ENCODE measurements around the gene GABRB2.

GABRB2 gene

DNA sequence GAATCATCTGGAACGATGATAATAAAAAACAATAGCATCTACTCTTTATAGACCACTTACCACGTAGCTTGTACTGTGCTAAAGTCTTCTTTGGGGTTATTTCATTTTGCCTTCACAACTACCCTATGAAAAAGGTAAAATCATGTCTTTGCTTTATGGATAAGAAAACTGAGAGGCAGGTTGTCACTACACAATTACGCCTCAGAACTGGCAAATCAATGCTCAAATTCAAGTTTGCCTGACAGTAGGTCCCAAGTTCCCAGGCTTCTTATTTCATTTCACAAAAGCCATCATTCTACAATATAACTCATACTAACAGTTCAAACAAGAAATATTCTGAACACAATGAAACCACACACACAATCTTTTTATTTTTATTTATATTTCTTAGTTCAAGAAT lies 258.5 kb downstream of the GABRB2 start:
- H3K9ac ChIP-seq (ENCODE audit: low read length in 5 of 5), result no peak overlapping the region
- H3K4me3 ChIP-seq (ENCODE audit: low read depth in 1 of 5, low read length in 5 of 5), result no peak overlapping the region
- no peaks in the 10 kb centered on the region for H3K27me3 ChIP-seq (ENCODE audit: control insufficient read depth in 5 of 5, insufficient read depth in 4 of 5, low read length in 5 of 5)

DNA sequence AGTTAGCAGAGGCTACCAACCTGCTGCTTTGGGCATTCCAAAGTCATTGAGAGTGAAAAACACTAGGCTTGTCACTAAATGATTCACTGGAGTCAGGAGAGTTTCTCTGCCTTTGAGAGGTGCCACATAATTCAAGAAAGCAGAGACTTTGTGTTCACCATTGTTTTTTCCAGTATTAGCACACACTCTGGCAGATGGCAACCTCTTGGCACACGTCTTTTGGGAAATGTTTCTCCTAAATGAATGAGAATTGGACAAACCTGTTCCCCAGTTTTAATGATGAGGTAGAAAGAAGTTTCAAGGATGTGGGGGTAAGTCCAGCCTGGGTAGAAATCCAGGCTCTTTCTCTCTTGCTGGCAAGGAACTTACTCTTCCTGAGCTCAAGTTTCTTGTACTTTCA lies 259.1 kb downstream of the GABRB2 start:
- no peak overlapping the region for H3K4me3 ChIP-seq (ENCODE audit: low read depth in 1 of 5, low read length in 5 of 5)
- no peaks in the 10 kb centered on the region for H3K27me3 ChIP-seq (ENCODE audit: control insufficient read depth in 5 of 5, insufficient read depth in 4 of 5, low read length in 5 of 5)
- no peak overlapping the region for H3K9ac ChIP-seq (ENCODE audit: low read length in 5 of 5)

More for the DNA sequence above, 258.5 kb downstream of the GABRB2 start:
- Histone ChIP-seq H3K36me3 (ENCODE audit: control insufficient read depth in 5 of 5, insufficient read depth in 5 of 5, low read length in 5 of 5) (no peaks in the 10 kb centered on the region), H3K9me3 (ENCODE audit: control insufficient read depth in 5 of 5, low read length in 5 of 5) (no peaks in the 10 kb centered on the region), H3K4me1 (ENCODE audit: control insufficient read depth in 5 of 5, insufficient read depth in 5 of 5, low read length in 5 of 5) (no peaks in the 10 kb centered on the region), H3K27ac (ENCODE audit: low read depth, low read length) (no peak overlapping the region)

GRCh38 chr5:161286066-161286655 lies 260.4 kb downstream of the GABRB2 start:
- H3K4me3 ChIP-seq (ENCODE audit: low read depth in 1 of 5, low read length in 5 of 5), result no peak overlapping the region
- H3K9ac ChIP-seq (ENCODE audit: low read length in 5 of 5), result no peak overlapping the region
- no peak overlapping the region for H3K27ac ChIP-seq (ENCODE audit: low read depth, low read length)
- no peaks in the 10 kb centered on the region for H3K4me1 ChIP-seq (ENCODE audit: control insufficient read depth in 5 of 5, insufficient read depth in 5 of 5, low read length in 5 of 5)
- H3K27me3 ChIP-seq (ENCODE audit: control insufficient read depth in 5 of 5, insufficient read depth in 4 of 5, low read length in 5 of 5), result no peaks in the 10 kb centered on the region
- H3K9me3 ChIP-seq (ENCODE audit: control insufficient read depth in 5 of 5, low read length in 5 of 5), result no peaks in the 10 kb centered on the region
- no peaks in the 10 kb centered on the region for H3K36me3 ChIP-seq (ENCODE audit: control insufficient read depth in 5 of 5, insufficient read depth in 5 of 5, low read length in 5 of 5)

More for the DNA sequence above, 259.1 kb downstream of the GABRB2 start:
- Histone ChIP-seq H3K27ac (ENCODE audit: low read depth, low read length) (no peak overlapping the region), H3K36me3 (ENCODE audit: control insufficient read depth in 5 of 5, insufficient read depth in 5 of 5, low read length in 5 of 5) (no peaks in the 10 kb centered on the region), H3K4me1 (ENCODE audit: control insufficient read depth in 5 of 5, insufficient read depth in 5 of 5, low read length in 5 of 5) (no peaks in the 10 kb centered on the region), H3K9me3 (ENCODE audit: control insufficient read depth in 5 of 5, low read length in 5 of 5) (no peaks in the 10 kb centered on the region)

DNA sequence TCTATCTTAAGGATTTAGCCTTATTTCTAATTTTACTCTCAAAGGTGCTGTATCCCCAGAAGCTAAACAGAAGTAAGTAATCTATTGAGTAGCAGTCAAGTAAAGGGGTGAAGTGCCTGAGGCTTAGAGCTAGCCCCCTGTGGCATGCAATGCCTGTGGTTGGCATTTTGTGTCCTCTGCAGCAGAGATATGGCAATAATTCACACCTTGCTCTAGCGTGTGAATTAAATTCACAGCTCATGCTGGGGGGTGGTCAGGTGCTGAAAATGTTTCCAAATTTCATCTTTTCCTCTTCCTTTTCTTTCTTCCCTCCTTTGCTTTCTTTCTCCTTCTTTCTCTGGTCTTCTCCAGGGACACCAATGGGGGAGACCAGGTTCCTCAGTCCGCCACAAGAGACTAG lies 262.1 kb downstream of the GABRB2 start:
- Histone ChIP-seq H3K9me3 (ENCODE audit: control insufficient read depth in 5 of 5, low read length in 5 of 5) (no peaks in the 10 kb centered on the region), H3K4me1 (ENCODE audit: control insufficient read depth in 5 of 5, insufficient read depth in 5 of 5, low read length in 5 of 5) (no peaks in the 10 kb centered on the region), H3K27me3 (ENCODE audit: control insufficient read depth in 5 of 5, insufficient read depth in 4 of 5, low read length in 5 of 5) (no peaks in the 10 kb centered on the region), H3K36me3 (ENCODE audit: control insufficient read depth in 5 of 5, insufficient read depth in 5 of 5, low read length in 5 of 5) (no peaks in the 10 kb centered on the region), H3K4me3 (ENCODE audit: low read depth in 1 of 5, low read length in 5 of 5) (no peak overlapping the region), H3K27ac (ENCODE audit: low read depth, low read length) (no peak overlapping the region), H3K9ac (ENCODE audit: low read length in 5 of 5) (no peak overlapping the region)

GRCh38 chr5:161283296-161283695 lies 263.2 kb downstream of the GABRB2 start:
- H3K4me1 ChIP-seq (ENCODE audit: control insufficient read depth in 5 of 5, insufficient read depth in 5 of 5, low read length in 5 of 5), result no peaks in the 10 kb centered on the region
- H3K4me3 ChIP-seq (ENCODE audit: low read depth in 1 of 5, low read length in 5 of 5), result no peak overlapping the region
- no peak overlapping the region for H3K27ac ChIP-seq (ENCODE audit: low read depth, low read length)
- no peaks in the 10 kb centered on the region for H3K27me3 ChIP-seq (ENCODE audit: control insufficient read depth in 5 of 5, insufficient read depth in 4 of 5, low read length in 5 of 5)
- no peak overlapping the region for H3K9ac ChIP-seq (ENCODE audit: low read length in 5 of 5)
- no peaks in the 10 kb centered on the region for H3K9me3 ChIP-seq (ENCODE audit: control insufficient read depth in 5 of 5, low read length in 5 of 5)
- no peaks in the 10 kb centered on the region for H3K36me3 ChIP-seq (ENCODE audit: control insufficient read depth in 5 of 5, insufficient read depth in 5 of 5, low read length in 5 of 5)

DNA sequence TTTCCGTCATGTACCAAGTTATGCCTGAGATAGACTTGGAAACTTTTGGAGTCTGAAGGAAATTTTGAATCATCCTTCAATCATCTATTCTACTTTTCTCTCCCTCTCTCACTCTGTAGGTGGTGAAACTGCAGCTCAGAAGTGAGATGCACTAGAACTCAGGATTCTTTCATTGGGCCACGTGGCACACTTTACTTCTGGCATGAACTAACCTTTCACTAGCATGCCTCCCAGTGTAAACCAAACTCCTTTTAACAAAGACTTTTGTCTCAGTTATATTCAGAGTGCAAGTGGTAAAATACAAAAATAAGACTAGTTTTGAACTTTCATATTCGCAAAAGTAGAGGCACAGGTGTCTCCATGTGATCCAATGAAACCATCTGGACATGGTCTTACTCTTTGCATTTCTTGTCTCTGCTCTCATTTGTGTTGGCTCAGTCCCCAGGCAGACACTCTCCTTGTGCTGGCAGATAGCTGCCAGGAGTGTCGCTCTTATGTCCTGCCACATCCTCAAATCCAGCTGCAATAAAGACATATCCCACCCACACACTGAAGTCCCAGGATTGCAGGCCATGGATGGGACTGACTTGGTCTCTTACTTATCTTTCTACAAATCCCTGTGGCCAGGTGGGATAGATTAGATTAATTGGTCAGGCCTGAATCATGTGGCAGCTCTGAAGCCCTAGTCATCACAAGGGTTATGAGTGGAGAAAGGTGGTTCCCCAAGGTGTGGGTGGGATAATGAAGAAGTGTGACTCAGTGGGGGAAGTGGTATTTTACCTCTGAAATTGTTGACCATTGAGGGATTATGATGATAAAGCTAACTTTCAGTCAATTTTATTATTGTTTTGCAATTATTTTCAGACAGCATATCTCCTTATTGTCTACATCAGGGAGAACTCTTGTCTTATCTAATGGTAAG lies 267.5 kb downstream of the GABRB2 start:
- Histone ChIP-seq H3K9ac (ENCODE audit: low read length in 5 of 5) (no peak overlapping the region), H3K4me1 (ENCODE audit: control insufficient read depth in 5 of 5, insufficient read depth in 5 of 5, low read length in 5 of 5) (no peaks in the 10 kb centered on the region), H3K36me3 (ENCODE audit: control insufficient read depth in 5 of 5, insufficient read depth in 5 of 5, low read length in 5 of 5) (no peaks in the 10 kb centered on the region), H3K9me3 (ENCODE audit: control insufficient read depth in 5 of 5, low read length in 5 of 5) (no peaks in the 10 kb centered on the region), H3K27ac (ENCODE audit: low read depth, low read length) (no peak overlapping the region), H3K4me3 (ENCODE audit: low read depth in 1 of 5, low read length in 5 of 5) (no peak overlapping the region), H3K27me3 (ENCODE audit: control insufficient read depth in 5 of 5, insufficient read depth in 4 of 5, low read length in 5 of 5) (no peaks in the 10 kb centered on the region)

DNA sequence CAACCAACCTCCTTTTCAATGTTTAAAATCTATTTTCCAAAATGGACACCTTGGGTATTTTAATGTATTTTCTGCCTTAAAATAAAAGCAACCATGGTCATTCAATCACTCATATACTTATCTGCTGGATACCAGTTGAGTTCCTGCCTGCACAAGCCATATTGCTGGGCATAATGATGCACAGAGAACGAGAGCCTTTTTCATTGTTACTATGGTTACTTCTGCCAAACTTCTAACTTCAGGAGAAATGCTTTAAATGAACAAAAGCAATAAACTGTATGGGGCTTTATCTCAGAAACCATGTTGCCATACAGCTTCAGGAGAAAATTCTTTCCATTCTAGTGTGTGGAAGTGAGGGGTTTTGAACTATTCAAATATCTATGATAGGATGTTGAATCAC lies 269.5 kb downstream of the GABRB2 start:
- H3K36me3 ChIP-seq (ENCODE audit: control insufficient read depth in 5 of 5, insufficient read depth in 5 of 5, low read length in 5 of 5), result no peaks in the 10 kb centered on the region
- no peaks in the 10 kb centered on the region for H3K27me3 ChIP-seq (ENCODE audit: control insufficient read depth in 5 of 5, insufficient read depth in 4 of 5, low read length in 5 of 5)
- H3K4me3 ChIP-seq (ENCODE audit: low read depth in 1 of 5, low read length in 5 of 5), result no peak overlapping the region
- H3K4me1 ChIP-seq (ENCODE audit: control insufficient read depth in 5 of 5, insufficient read depth in 5 of 5, low read length in 5 of 5), result no peaks in the 10 kb centered on the region
- H3K9me3 ChIP-seq (ENCODE audit: control insufficient read depth in 5 of 5, low read length in 5 of 5), result no peaks in the 10 kb centered on the region
- H3K9ac ChIP-seq (ENCODE audit: low read length in 5 of 5), result no peak overlapping the region
- H3K27ac ChIP-seq (ENCODE audit: low read depth, low read length), result no peak overlapping the region

DNA sequence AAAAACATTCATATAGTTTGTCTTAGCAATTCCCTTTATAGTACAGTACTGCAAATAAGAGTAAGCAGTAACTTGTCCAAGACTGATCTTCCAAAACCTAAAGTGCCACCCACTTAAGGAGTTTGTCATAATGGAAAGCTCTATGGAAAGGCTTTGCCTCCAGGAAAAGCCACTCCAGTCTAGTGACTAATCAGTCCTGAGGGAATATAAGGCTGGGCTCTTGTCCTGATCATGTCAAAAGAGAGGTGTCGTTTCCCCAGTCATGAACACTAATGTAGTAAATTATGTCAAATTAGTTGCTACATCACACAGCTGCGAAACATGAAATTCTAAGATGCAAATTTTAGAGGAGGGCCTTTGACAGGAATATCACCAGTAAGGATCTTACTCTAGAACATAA lies 271.6 kb downstream of the GABRB2 start:
- no peaks in the 10 kb centered on the region for H3K4me1 ChIP-seq (ENCODE audit: control insufficient read depth in 5 of 5, insufficient read depth in 5 of 5, low read length in 5 of 5)
- H3K27me3 ChIP-seq (ENCODE audit: control insufficient read depth in 5 of 5, insufficient read depth in 4 of 5, low read length in 5 of 5), result no peaks in the 10 kb centered on the region
- H3K9ac ChIP-seq (ENCODE audit: low read length in 5 of 5), result no peak overlapping the region
- H3K9me3 ChIP-seq (ENCODE audit: control insufficient read depth in 5 of 5, low read length in 5 of 5), result no peaks in the 10 kb centered on the region
- no peaks in the 10 kb centered on the region for H3K36me3 ChIP-seq (ENCODE audit: control insufficient read depth in 5 of 5, insufficient read depth in 5 of 5, low read length in 5 of 5)
- no peak overlapping the region for H3K4me3 ChIP-seq (ENCODE audit: low read depth in 1 of 5, low read length in 5 of 5)
- H3K27ac ChIP-seq (ENCODE audit: low read depth, low read length), result no peak overlapping the region

GRCh38 chr5:161273410-161273809 lies 273.1 kb downstream of the GABRB2 start:
- Histone ChIP-seq H3K9ac (ENCODE audit: low read length in 5 of 5) (no peak overlapping the region), H3K4me1 (ENCODE audit: control insufficient read depth in 5 of 5, insufficient read depth in 5 of 5, low read length in 5 of 5) (no peaks in the 10 kb centered on the region), H3K36me3 (ENCODE audit: control insufficient read depth in 5 of 5, insufficient read depth in 5 of 5, low read length in 5 of 5) (no peaks in the 10 kb centered on the region), H3K27ac (ENCODE audit: low read depth, low read length) (no peak overlapping the region), H3K4me3 (ENCODE audit: low read depth in 1 of 5, low read length in 5 of 5) (no peak overlapping the region), H3K9me3 (ENCODE audit: control insufficient read depth in 5 of 5, low read length in 5 of 5) (no peaks in the 10 kb centered on the region), H3K27me3 (ENCODE audit: control insufficient read depth in 5 of 5, insufficient read depth in 4 of 5, low read length in 5 of 5) (no peaks in the 10 kb centered on the region)

DNA sequence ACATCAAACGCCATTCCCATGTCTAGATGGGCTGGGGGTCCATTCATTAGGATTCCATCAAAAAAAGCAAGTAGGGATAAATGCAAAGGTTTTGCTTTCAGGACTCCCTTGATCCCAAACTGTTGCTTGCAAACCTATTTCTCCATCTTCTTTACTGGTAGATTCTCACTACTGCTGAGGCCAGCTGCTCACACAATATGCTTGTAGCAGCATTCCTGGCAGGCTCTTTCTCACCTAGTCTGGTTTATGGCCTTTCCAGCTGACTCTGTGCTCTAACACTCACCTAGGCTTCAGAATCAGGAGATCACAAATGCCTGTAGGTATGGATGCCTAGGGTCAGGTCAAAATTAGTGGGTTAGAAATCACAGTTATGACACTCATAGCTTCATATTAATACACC lies 274.7 kb downstream of the GABRB2 start:
- Histone ChIP-seq H3K4me1 (ENCODE audit: control insufficient read depth in 5 of 5, insufficient read depth in 5 of 5, low read length in 5 of 5) (no peaks in the 10 kb centered on the region), H3K27ac (ENCODE audit: low read depth, low read length) (no peak overlapping the region), H3K27me3 (ENCODE audit: control insufficient read depth in 5 of 5, insufficient read depth in 4 of 5, low read length in 5 of 5) (no peaks in the 10 kb centered on the region), H3K4me3 (ENCODE audit: low read depth in 1 of 5, low read length in 5 of 5) (no peak overlapping the region), H3K9me3 (ENCODE audit: control insufficient read depth in 5 of 5, low read length in 5 of 5) (no peaks in the 10 kb centered on the region), H3K36me3 (ENCODE audit: control insufficient read depth in 5 of 5, insufficient read depth in 5 of 5, low read length in 5 of 5) (no peaks in the 10 kb centered on the region), H3K9ac (ENCODE audit: low read length in 5 of 5) (no peak overlapping the region)

Measured in subcutaneous abdominal adipose tissue (tissue), 5 donors.